ENCODE measurements around the gene TMED7. TPM values are rescaled to one million over a fixed set of nuclear protein-coding genes. Genes with fewer than 3 reads are reported as not detected.

TMED7 gene
- total and polyA plus RNA-seq, 2 of the 13 experiments (the other 11 are each of a cell fraction or from before 2014, with no cell fraction given), result 58.0 to 113 TPM

GRCh38 chr5:115575167-115576070 lies 50.4 kb downstream of the TMED7 start (continued):
- TF ChIP-seq CSRNP1 (CRISPR knock-in tag; IDR thresholded peaks at IDR 0.05) (no peak), ZBTB25 (CRISPR knock-in tag; IDR thresholded peaks at IDR 0.05) (no peak), ZBTB38 (CRISPR knock-in tag; IDR thresholded peaks at IDR 0.05) (no peak), DDIT3 (CRISPR knock-in tag; IDR thresholded peaks at IDR 0.05) (no peak), NFRKB (IDR thresholded peaks at IDR 0.05) (no peak), RFX5 (IDR thresholded peaks at IDR 0.05; ENCODE audit: low read depth, low read length) (no peak), ZNF614 (CRISPR knock-in tag; IDR thresholded peaks at IDR 0.05; ENCODE audit: borderline replicate concordance) (no peak), MLXIP (CRISPR knock-in tag; IDR thresholded peaks at IDR 0.05; ENCODE audit: borderline replicate concordance) (no peak), ZNF513 (CRISPR knock-in tag; conservative IDR thresholded peaks at IDR 0.05) (no peak)

All from HepG2 (cell line).